ENCODE data around the gene PRR14L.
"Not testable (repeated sequence)": the region's sequence is repeated elsewhere in the genome, so short reads cannot be mapped to it uniquely, and the experiment has no call there.

The PRR14L gene

DNA sequence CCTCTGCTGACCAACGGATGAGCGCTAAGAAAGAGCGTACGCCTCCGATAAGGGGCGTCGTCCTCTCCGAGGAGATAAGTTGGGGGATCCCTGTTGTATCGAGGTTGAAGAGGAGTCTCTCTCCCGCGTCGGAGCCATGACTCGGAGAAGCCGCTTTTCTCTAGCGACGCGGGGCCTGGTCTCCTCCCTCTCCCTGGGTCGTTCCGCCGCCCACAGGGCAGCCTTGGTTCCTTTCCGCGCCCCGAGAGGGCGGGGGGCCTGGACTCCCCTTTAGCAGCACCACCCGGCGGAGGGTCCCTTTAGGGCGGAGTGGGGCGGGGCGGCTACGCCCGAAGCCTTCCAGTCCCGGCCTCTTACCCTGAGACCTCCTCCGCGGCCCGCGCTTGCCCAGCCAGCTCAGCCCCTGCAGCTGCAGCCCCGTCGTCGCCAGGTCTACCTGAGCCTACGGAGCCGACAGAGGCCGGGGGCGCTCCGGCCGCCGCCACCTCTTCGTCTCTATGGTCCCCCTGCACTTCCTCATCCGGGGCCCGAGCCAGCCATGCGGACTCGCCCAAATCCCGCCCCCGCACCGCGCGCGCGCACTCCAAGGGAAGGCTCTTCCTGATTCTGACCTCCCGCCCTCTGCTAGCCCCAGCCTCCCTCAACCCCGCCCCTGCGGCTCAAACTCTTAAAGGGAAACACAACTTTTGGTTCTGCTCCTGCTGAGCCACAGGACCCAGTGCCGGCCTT, at the start of gene PRR14L:
PRR14L (minus strand) TSS at position 497 of the 729 bp plus-strand sequence. CDS start 11,272 bp downstream, outside the sequence.
- DNase-seq: peak; percentile 96

DNA sequence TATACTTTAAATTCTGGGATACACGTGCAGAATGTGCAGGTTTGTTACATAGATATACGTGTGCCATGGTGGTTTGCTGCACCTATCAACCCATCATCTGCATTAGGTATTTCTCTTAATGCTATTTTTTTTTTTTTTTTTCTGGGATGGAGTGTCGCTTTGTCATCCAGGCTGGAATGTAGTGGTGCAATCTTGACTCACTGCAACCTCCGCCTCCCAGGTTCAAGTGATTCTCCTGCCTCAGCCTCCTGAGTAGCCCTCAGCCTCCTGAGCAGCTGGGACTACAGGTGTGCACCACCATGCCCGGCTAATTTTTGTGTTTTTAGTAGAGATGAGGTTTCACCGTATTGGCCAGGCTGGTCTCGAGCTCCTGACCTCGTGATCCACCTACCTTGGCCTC, 49.4 kb upstream of the PRR14L start:
- not testable (repeated sequence) for DNase-seq

DNA sequence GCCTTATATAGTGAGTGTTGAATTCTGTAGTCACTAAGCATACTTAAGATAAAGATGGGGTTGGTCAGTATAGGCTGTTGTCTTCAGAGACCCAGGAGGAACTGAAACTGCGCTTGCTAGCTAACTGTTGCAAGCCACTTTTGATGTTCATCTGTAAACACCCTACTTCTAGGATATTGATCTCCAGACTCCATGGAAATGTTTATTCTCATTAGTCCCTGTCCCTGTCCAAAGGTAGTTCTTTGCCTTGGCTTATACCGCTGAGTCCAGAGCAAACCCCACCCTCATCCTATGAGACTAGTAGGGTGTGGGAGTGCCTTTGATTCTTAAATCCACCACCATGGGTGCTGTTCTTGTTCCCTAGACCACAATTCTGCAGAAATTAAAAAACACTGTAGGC, 40.3 kb upstream of the PRR14L start:
- DNase-seq: no peak

DNA sequence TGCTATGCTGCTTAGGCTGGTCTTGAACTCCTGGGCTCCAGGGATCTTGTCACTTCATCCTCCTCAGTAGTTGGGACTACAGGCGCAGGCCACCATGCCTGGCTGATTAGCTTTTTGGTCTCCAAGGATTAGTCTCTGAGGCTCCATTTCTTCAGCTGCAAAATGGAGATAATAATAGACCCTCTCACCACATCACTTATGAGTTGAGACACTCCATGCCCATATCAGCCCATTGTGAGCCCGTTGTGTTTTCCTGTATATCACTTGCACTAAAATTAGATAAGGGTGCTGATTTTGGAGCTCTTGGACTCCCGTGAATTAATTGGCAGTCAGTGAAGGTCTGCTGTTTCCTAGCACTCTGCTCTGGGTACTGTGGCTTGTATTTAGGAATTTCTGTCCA, 39.9 kb upstream of the PRR14L start:
- peak; percentile 84 for DNase-seq

DNA sequence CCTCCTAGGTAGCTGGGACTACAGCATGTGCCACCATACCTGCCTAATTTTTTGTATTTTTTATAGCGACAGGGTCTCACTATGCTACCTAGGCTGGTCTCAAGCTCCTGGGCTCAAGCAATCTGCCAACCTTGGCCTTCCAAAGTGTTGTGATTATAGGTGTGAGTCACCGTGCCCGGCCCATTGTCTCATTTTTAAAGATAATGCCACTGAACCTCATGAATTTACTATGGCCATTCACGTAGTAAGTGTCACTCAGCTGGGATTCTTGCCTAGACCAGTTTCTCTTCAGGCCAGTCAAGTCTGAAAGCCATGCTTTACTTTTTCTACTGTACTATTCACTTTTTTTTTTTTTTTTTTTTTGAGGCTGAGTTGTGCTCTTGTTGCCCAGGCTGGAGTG, 26.3 kb upstream of the PRR14L start:
- no peak for DNase-seq

DNA sequence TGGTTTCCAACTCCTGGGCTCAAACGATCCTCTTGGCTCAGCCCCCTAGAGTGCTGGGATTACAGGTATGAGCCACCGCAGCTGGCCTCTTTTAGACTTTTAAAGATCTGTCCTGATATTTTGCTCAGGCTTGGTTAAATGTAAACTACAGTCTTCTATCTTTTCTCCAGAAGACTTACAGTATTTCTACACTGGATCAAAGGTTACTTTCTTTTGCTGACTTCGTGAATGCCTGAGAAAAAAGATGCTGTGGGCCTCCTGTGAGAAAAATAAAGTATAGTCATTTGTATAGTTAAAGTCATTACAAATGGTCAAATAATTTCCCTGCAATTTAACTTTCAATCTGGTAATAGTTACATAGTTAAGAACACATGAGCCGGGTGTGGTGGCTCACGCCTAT, 23.5 kb upstream of the PRR14L start:
- no peak for DNase-seq

DNA sequence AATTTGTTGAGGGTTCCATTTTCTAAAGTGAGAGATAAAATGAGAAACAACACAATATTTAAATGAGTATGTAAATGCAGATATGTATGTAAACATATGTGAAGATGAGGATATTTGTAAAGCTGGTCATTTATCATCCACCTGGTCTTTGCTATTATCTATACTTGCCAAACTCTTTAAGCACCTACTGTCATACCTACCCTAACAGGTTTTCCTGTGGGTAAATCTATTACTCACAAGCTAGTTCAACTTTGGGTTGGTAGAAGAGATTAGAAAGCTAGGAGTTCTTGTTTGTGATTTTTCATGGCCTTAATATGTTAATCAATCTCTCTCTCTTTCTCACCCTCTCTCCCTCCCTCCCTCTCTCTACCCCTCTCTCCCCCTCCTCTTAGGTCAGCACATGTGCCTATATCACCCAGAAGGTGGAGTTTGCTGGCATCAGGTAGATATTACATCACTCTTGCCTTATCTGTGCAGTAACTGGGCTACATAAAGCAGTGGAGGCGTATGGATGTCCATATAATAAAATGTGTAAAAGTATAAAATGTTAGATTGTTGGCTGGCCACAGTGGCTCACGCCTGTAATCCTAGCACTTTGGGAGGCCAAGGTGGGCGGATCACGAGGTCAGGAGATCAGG, 18.6 kb upstream of the PRR14L start:
- DNase-seq: no peak

DNA sequence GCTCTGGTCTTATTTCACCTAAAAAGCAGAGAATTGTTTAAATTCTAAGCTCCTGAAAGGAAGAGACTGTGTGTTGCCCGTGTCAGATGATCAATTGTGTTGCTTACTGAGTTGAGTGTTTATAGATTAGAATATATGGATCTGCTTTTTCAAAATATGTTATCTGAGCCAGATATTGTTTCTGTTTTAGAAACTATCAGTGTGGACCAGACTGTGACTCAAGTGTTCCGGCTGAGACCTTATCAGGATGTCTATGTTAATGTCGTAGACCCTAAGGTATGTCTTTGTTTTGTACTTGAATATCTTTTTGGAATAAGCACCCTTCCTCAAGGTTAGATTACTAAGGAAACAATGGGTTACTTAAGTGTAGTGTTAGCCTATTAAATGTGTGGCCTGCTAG, 14.9 kb upstream of the PRR14L start:
- DNase-seq: peak; percentile 43

DNA sequence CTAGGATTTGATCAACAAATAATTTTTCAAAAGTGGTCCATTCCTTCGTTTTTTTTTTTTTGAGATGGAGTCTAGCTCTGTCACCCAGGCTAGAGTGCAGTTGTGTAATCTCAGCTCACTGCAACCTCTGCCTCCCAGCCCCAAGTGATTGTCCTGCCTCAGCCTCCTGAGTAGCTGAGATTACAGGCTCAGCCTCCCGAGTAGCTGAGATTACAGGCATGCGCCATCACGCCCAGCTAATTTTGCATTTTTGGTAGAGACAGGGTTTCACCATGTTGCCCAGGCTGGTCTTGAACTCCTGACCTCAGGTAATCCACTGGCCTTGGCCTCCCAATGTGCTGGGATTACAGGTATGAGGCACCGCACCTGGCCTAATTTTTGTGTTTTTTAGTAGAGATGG, 8.9 kb upstream of the PRR14L start:
- DNase-seq: not testable (repeated sequence)

DNA sequence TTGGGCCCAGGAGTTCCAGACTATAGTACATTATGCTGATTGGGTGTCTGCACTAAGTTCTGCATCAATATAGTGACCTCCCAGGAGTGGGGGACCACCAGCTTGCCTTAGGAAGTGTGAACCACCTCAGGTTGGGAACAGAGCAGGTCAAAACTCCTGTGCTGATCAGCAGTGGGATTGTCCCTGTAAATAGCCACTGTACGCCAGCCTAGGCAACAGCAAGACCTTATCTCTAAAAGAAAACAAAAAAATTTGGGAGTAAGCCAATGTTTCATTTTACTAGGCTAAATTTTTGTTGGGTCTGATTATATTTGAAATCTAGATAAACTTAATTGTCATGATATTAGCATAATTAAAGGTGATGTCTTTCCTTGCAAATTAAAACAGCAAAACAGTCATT, 7.3 kb upstream of the PRR14L start:
- peak; percentile 46 for DNase-seq

DNA sequence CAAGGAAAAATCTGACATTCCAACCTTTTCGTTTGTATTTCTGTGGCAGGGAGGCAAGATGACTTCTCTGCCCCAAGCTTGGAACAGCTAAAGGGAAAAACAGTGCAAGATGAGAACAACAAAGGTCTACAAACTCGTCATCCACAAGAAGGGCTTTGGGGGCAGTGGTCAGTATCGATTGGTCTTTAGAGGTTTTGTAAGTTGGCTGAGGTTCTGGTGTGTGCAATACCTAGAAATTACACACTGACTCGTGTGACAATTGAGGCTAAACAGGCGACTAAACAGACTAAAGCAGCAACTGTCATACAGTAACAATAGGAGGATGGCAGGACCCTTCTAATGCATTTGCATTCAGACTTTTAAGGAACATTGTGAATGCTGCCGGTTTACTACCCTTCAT, 4.9 kb upstream of the PRR14L start:
- no peak for DNase-seq

DNA sequence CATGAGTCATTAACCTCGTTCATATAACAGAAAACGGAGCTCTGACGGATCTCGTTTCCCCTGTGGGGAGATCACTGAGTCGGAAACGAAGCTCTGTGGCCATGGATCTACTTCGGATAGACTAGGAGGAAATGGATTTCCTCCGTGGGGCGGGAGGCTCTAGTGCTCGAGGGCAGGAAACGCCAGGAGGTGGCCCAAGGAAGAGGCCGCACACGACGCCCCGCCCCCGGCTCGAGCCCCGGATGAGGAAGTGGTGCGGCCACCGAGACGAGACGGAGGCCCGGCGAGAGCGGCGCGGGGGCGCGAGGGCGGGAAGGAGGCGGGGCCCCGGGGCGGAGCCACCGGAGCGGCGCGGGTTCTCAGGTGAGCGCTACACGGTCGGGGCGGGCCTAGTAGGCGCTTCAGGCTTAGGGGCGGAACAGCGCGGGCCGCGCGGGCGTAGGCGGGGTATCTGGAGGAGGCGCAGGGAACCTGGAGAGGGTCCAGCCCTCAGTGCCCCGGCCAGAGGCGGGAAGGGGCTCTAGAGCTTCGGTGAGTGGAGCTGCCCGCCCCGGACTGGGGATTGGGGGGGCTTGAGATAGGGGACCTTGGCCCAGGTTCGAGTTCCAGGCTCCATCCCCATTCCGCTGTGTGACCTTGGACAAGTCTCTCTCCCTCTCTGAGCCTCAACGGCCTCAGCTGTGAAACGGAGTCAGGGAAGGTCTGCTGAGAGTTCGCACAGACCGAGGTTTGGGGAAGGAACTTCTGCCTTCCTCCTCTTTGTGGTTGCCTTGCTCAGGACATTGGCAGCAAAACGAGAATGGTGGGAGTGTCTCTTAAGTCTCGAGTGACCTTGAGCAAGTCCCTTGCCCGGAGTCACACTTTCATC, 3.9 kb upstream of the PRR14L start, which contains the start of gene DEPDC5:
DEPDC5 (plus strand) TSS at position 386 of the 868 bp plus-strand sequence. CDS start 903 bp downstream, outside the sequence.
- DNase-seq: peak; percentile 95

DNA sequence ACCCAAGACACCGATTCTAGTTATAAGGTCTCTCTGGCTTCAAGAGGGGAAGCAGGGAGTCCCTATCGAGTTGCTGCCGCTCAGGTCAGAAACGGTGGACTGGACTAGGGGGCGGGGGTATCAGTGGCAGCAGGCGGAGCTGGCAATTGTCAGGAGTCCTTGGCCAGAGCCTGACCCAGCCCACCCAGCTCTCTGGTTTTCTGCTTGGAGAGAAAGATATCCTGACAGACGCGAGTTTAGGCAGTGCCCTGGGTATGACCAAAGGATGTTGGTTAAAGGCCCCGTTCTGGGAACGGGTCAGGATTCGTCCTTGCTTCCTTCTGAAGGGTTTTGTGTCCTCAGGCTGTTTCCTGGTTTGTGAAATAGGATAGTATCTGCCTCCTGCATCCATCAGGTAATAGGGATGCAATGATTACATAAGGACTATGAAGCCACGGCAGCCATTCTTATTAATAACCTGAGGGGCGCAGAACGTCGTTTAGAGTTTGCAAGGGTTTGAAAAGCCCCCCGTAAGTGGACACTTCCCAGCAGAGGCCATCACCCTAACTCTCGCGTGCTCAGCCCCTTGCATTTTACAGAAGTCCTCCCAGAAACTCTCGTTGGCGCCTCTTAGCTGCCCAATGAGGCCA, 3.2 kb upstream of the PRR14L start:
- peak; percentile 76 for DNase-seq

DNA sequence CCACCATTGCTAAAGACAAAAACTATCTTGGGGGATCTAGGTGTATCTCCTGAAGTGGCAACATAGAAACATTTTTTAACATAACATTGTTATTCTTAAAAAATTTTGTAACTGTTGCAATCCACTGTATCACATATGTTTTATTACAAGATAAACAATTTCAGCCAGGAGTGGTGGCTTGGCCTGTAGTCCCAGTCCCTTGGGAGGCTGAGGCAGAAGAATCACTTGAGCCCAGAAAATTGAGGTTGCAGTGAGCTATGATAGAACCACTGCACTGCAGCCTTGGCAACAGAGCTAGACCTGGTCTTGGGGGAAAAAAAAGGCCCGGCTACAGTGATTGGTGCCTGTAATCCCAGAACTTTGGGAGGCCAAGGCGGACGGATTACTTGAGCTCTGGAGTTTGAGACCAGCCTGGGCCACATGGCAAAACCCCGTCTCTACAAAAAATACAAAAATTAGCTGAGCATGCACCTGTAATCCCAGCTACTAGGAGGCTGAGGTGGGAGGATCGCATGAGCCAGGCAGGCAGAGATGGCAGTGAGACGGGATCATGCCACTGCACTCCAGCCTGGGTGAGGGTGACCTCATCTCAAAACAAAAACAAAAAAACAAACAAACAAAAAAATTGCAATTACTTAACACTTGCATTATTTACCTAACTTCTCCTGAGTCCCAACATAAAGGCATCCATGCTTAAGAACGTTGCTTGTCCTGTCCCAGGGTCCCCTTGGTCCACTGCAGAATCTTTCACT, 2.3 kb upstream of the PRR14L start:
- no peak for DNase-seq

DNA sequence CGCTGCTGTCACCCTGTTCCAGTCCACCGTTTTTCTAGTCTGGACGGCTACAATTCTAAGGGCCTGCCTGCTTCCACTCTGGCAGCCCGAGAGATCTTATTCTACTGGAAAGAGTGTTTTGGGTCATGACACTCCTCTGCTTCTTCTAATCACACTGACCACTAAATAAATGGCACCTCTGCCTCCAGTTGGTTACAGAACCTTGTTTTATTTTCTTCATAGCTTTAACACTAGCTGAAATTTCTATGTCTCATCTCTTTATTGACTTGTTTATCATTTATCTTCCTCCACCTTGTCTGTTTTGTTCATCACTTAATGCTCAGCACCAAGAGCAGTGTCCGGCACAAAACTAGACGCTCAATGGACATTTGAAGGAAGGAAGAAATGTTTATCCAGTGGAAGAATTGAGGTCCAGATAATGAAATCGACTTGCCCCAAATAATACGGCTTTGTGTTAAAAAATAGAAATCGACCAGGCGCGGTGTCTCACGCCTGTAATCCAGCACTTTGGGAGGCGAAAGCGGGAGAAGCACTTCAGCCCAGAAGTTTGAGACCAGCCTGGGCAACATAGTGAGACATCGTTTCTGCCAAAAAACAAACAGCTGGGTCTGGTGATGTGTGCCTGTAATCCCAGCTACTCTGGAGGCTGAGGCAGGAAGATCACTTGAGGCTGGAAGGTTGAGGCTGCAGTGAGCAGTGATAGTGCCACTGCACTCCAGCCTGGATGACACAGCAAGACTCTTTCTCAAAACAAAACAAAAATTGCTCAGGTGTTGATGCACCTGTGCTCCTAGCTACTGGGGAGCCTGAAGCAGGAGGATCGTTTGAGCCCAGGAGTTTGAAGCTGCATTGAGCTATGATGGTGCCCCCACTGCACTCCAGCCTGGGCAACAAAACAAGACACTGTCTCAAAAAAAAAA, 693 bp upstream of the PRR14L start:
- no peak for DNase-seq

DNA sequence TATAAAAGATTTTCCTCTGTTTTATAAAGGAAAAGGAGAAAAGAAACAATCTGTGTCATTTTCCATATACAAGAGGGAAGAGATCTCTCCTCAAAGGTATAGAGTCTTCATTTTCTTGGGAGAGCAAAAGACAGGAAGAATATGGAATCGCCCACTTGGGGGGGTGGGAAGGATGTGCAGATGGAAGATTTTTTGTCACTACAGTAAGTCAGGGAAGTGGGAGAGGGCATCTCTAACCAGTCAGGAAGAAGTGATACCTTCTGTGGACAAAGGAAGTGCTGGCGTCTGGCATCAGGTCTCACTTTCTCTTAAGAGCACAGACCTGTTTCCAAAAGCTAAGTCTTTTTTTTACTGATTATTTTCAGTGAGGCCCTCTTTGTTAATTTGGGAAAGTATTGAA, 1.4 kb downstream of the PRR14L start:
- DNase-seq: no peak

DNA sequence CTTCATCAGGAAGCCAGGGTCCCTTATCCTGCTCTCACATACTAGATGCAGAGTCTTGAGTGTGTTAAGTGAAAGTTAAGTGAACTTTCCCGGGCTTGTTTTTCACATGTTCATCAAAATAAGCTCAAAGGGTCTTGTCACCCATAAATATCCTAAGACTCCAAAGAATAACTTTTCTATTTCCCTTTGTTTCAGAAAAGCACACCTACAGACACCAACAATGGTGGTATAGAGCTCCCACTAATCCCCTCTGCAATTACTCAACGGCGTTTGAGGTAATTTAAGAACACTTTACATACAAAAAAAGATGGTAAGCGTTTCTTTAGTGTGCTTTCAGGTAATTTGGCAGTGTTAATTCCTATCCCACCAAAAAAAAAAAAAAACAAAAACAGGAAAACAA, 2.5 kb downstream of the PRR14L start:
- no peak for DNase-seq

DNA sequence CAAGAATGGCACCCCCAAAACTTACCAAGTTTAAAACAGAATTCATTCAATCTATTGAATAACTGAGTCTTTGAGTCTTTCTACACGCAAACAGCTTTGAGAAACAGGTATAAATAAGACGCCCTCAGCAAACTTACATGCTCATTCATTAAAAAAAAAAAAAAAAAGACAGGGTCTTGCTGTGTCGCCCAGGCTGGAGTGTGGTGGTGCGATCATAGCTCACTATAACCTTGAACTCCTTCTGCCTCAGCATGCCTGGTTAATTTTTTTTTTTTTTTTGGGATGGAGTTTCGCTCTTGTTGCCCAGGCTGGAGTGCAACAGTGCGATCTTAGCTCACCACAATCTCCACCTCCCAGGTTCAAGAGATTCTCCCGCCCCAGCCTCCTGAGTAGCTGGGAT, 6.1 kb downstream of the PRR14L start:
- DNase-seq: no peak

DNA sequence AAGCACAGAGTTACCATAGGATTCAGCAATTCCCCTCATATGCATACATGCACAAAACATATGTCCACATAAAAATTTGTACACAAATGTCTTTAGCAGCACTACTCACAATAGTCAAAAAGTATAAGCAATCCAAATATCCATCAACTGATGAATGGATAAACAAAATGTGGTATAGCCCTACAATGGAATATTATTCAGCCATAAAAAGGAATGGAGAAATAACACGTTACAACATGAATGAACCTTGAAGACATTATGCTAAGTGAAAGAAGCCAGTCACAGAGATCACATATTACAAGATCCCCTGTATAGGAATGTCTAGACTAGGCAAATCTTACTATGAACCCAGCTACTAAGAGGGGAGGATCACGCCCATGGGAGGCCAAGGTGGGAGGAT, 7.2 kb downstream of the PRR14L start:
- DNase-seq: no peak

DNA sequence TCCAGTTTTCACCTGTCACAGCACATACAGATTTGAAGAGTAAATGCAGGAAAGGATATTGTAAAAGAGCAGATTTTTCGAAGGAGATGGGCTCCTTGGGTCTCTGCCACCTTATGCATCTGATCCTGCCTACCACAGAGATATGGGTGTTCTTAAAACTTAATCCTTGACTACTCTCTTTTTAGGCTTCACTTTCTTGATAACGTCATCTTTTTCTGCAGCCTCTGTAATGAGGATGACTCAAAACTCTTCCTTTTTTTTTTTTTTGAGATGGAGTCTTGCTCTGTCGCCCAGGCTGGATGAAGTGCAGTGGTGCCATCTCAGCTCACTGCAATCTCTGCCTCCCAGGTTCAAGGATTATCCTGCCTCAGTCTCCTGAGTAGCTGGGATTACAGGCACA, 7.8 kb downstream of the PRR14L start:
- DNase-seq: no peak

DNA sequence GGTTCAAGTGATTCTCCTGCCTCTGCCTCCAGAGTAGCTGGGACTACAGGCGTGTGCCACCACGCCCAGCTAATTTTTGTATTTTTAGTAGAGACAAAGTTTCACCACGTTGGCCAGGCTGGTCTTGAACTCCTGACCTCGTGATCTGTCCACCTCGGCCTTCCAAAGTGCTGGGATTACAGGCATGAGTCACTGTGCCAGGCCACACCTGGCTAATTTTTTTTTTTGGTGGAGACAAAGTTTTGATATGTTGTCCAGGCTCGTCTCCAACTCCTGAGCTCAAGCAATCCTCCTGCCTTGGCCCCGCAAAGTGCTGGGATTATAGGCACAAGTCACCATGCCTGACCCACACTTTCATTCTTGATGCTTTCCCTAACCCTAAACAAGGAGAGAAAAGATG, 9.6 kb downstream of the PRR14L start:
- DNase-seq: not testable (repeated sequence)
